NT2/D1 (cell line): Measurements from ENCODE around the gene RUNX2.

Experiments
- YY1 ChIP-seq: IDR thresholded peaks from 2 replicates; pipeline ENCODE4 v1.6.1; 2011; ENCODE audit not compliant: insufficient read length, insufficient read depth
- ZNF274 ChIP-seq: IDR thresholded peaks from 2 replicates; pipeline ENCODE4 v1.6.1; 2011; ENCODE audit warnings: mild to moderate bottlenecking, low read depth, low read length

- TF ChIP-seq ZNF274 = no peak
- TF ChIP-seq YY1 = no peak
These were observed 282.7 kb downstream of the RUNX2 start for GRCh38 chr6:45610832-45611231.
